Activated CD8-positive, alpha-beta T cell treated with anti-CD3 and anti-CD28 coated beads for 36 hours (primary cell): ENCODE results near the gene COBLL1. TPM values are rescaled to one million over a fixed set of nuclear protein-coding genes. Genes with fewer than 3 reads are reported as not detected.

Experiments used
- ATAC-seq: fragments of 200-7000 bp; cut with Tn5 transposase; one replicate; pipeline ENCODE4 v1.10.0; 2021; ENCODE audit warnings: mild to moderate bottlenecking, moderate library complexity
- CTCF ChIA-PET: fragments of 350-600 bp; sonication (Branson Sonifier 250); formaldehyde crosslinking; loops from one replicate; lab custom pipeline; 2021; ENCODE audit warnings: antibody characterized with exemption; lab: Charles Lee
- POLR2A ChIA-PET: fragments of 350-600 bp; sonication (Branson Sonifier 250); formaldehyde crosslinking; loops from one replicate; lab custom pipeline; 2021; ENCODE audit warnings: antibody characterized with exemption; lab: Charles Lee
- DNase-seq: peaks from one replicate; pipeline ENCODE4 v3.0.0-alpha.2; 2020
- H3K27ac Mint-ChIP-seq: one replicate; pipeline ENCODE4 v1.8.0; 2021; ENCODE audit warnings: mild to moderate bottlenecking, mixed read lengths
- H3K27me3 Mint-ChIP-seq: one replicate; pipeline ENCODE4 v1.8.0; 2021; ENCODE audit warnings: mixed read lengths
- H3K36me3 Mint-ChIP-seq: one replicate; pipeline ENCODE4 v1.8.0; 2021; ENCODE audit warnings: low read depth, mixed read lengths
- H3K4me1 Mint-ChIP-seq: one replicate; pipeline ENCODE4 v1.8.0; 2021; ENCODE audit warnings: low read depth, mixed read lengths
- H3K4me3 Mint-ChIP-seq: one replicate; pipeline ENCODE4 v1.8.0; 2021; ENCODE audit warnings: mild to moderate bottlenecking, moderate library complexity, mixed read lengths
- H3K9me3 Mint-ChIP-seq: one replicate; pipeline ENCODE4 v1.8.0; 2021; ENCODE audit warnings: mixed read lengths
- intact Hi-C: fragments of 100-400 bp; cut with micrococcal nuclease; formaldehyde crosslinking; loops from one replicate; pipeline ENCODE4 v1.10.0; 2022
- total RNA-seq, 2 experiments: library from RNA; stranded (reverse); gene quantifications; one replicate each; pipeline ENCODE4 v1.2.3, GENCODE V29; 2021
- TF ChIP-seq, protein P1 (sequence below): fragments of 200-600 bp; IDR thresholded peaks from one replicate; pipeline ENCODE4 v1.8.0; 2022; ENCODE audit warnings: antibody characterized with exemption, mild to moderate bottlenecking

The COBLL1 gene
- total RNA-seq, 2 experiments from 2014 or later: 0.36 to 0.68 TPM

DNA sequence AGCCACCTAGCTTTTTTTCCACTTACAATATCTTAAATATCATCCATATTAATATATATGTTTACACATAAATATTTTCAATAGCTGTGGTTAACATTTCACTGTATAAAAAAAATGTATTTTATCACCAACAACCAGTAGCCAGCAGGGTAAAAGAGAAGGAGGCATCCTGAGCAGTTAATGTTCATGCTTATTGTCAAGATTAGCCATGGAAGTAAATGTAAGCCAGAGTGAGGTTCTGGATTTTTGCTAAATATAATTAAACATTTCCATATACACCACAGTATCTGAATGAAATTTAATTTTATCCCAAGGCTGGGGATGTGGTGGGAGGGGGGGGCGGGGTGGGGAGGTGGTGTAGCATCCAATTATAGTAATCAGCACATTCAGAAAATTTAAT lies 140.1 kb downstream of the COBLL1 start:
- H3K9me3 Mint-ChIP-seq: no peaks in the 10 kb centered on the region
- DNase-seq (no peak), ATAC-seq (no peak)
- H3K36me3 Mint-ChIP-seq: no peaks in the 10 kb centered on the region
- H3K27me3 Mint-ChIP-seq: no peaks in the 10 kb centered on the region
- H3K4me3 Mint-ChIP-seq: no peak overlapping the region
- no peak overlapping the region for H3K27ac Mint-ChIP-seq
- intact Hi-C loops: no loop called here
- CTCF ChIA-PET: no interaction called here
- no peaks in the 10 kb centered on the region for H3K4me1 Mint-ChIP-seq
- TF ChIP-seq, protein P1, sequence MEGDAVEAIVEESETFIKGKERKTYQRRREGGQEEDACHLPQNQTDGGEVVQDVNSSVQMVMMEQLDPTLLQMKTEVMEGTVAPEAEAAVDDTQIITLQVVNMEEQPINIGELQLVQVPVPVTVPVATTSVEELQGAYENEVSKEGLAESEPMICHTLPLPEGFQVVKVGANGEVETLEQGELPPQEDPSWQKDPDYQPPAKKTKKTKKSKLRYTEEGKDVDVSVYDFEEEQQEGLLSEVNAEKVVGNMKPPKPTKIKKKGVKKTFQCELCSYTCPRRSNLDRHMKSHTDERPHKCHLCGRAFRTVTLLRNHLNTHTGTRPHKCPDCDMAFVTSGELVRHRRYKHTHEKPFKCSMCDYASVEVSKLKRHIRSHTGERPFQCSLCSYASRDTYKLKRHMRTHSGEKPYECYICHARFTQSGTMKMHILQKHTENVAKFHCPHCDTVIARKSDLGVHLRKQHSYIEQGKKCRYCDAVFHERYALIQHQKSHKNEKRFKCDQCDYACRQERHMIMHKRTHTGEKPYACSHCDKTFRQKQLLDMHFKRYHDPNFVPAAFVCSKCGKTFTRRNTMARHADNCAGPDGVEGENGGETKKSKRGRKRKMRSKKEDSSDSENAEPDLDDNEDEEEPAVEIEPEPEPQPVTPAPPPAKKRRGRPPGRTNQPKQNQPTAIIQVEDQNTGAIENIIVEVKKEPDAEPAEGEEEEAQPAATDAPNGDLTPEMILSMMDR: no peak
- POLR2A ChIA-PET: no interaction called here

DNA sequence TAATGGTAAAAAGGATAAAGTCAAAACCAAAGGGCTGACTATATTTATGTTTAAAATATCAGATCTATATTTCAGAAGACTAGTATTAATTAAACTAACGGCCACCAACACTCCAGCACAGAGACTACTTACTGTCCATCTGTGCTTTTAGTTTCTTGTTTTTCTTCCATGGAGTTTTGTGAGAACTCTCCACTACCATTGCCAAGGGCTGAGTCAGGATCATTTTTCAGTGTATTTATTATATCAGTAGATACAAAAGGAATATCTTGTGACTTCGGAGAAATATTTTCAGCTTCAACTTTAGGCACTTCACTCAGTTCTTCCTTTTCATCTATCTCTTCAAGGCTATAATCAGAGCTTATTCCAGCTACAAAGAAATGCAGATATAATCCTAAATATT lies 141.2 kb downstream of the COBLL1 start:
- H3K27ac Mint-ChIP-seq: no peak overlapping the region
- CTCF ChIA-PET: no interaction called here

DNA sequence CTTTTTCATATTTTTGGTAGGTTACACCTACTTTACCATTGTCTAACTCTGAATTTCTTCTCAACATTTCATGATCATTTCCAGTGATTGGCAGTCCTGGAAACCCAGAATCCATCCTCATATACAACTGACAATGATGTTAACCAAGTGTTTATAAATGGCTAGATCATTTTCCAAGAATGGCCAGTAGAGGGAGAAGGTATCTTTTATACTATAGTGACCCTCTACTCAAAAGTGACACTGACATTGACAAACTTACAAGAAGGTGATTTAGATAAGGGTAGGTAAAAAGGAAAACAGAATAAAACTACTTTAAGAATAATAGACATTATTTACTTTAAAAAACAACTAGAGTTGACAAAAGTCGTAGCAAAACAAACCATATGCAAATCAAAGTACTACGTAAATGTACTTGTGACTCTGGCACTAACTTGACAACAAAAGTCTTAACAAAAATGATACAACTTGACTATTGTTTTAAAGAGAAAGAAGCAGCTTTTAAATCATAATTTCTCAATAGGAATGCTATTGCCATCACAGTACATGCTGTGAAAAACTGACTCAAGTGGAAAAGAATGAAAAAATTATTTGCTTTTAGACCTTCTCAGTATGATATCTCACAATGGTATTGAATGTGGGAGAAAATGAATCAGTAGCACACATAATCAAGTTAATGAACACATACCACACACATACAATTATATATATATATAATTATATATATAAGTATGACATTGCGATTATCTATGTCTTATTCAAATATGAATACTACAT lies 143.7 kb downstream of the COBLL1 start:
- no peak overlapping the region for H3K27ac Mint-ChIP-seq
- no peak overlapping the region for H3K4me3 Mint-ChIP-seq
- CTCF ChIA-PET: no interaction called here
- intact Hi-C loops: no loop called here
- H3K27me3 Mint-ChIP-seq: no peaks in the 10 kb centered on the region
- H3K9me3 Mint-ChIP-seq: no peaks in the 10 kb centered on the region
- TF ChIP-seq, protein P1: peak; percentile 32
- H3K36me3 Mint-ChIP-seq: no peaks in the 10 kb centered on the region
- DNase-seq (no peak), ATAC-seq (no peak)
- no peaks in the 10 kb centered on the region for H3K4me1 Mint-ChIP-seq
- POLR2A ChIA-PET: no interaction called here

More for the DNA sequence above, 141.2 kb downstream of the COBLL1 start:
- no peak overlapping the region for H3K4me3 Mint-ChIP-seq
- POLR2A ChIA-PET: no interaction called here
- no peaks in the 10 kb centered on the region for H3K27me3 Mint-ChIP-seq
- DNase-seq (no peak), ATAC-seq (no peak)
- H3K4me1 Mint-ChIP-seq: no peaks in the 10 kb centered on the region
- H3K36me3 Mint-ChIP-seq: no peaks in the 10 kb centered on the region
- no peaks in the 10 kb centered on the region for H3K9me3 Mint-ChIP-seq
- TF ChIP-seq, protein P1: no peak
- intact Hi-C loops: no loop called here

DNA sequence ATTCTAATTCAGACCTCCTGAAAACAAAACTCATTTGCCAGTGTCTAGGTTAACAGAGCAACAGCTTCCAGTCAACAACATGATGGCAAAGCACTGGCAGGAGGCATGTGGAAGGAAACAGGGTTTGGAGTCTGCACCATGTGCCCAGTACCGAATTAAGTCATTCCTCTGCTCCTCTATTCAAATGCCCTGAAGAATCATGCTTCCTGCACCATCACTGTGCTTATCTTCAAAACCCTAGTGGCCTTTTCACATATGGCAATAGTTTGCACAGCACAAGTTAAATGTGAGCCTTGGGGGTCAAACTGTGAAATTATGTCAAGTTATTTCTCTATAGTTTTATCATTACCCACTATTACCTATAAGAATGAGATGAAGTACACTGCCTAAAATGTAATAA lies 145.0 kb downstream of the COBLL1 start:
- POLR2A ChIA-PET: no interaction called here
- Mint-ChIP-seq H3K27me3 (no peaks in the 10 kb centered on the region), H3K4me1 (no peaks in the 10 kb centered on the region), H3K27ac (no peak overlapping the region), H3K4me3 (no peak overlapping the region), H3K36me3 (no peaks in the 10 kb centered on the region), H3K9me3 (no peaks in the 10 kb centered on the region)
- no peak for DNase-seq
- intact Hi-C loops: no loop called here
- TF ChIP-seq, protein P1: no peak
- ATAC-seq: no peak
- CTCF ChIA-PET: no interaction called here

DNA sequence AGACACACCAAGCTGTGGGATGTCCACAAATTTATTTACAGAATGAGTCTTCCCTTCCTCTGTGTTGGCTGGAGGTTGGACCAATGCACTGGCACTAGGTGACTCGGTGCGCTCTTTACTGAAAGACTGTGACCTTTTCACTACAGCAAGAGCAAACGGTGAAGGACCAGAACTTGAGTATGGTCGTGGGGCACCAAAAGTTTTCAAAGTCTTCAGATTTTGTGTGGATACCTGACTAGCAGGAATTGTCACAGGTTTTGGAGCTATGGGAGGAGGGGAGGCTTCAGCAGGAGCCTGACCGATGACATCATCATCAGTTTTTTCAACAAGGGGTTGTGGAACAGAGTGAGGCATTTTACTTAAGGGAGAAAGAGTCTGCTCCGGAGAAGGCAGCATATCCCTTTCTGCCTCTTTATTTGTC lies 147.3 kb downstream of the COBLL1 start:
- Mint-ChIP-seq H3K27me3 (no peaks in the 10 kb centered on the region), H3K4me1 (no peaks in the 10 kb centered on the region), H3K36me3 (no peaks in the 10 kb centered on the region), H3K4me3 (no peak overlapping the region), H3K9me3 (no peaks in the 10 kb centered on the region), H3K27ac (no peak overlapping the region)
- TF ChIP-seq, protein P1: no peak
- intact Hi-C loops: no loop called here
- no peak for DNase-seq
- ATAC-seq: no peak
- ChIA-PET POLR2A (no interaction called here), CTCF (interaction anchor here (1.0 kb wide), 1 partner anchor 22 kb away, joined by 3 read pairs; no protein-coding TSS in a partner anchor)
